GM23248 (cell line): ENCODE results near the gene SETD6.

Source experiments
- EZH2 ChIP-seq: fragments of 200-600 bp; sonication (generic); IDR thresholded peaks from 2 replicates; pipeline ENCODE4 v1.6.1; 2018; ENCODE audit warnings: antibody characterized with exemption, mild to moderate bottlenecking; ENCODE audit not compliant: insufficient read depth, poor library complexity, severe bottlenecking
- EZH2phosphoT487 ChIP-seq: fragments of 200-600 bp; sonication (generic); IDR thresholded peaks from 2 replicates; pipeline ENCODE4 v1.6.1; 2018; ENCODE audit warnings: antibody characterized with exemption, moderate library complexity, mild to moderate bottlenecking, low read depth; ENCODE audit not compliant: insufficient read depth

- no peak for TF ChIP-seq EZH2
- TF ChIP-seq EZH2phosphoT487 = no peak
These were observed 6.6 kb upstream of the SETD6 start for GRCh38 chr16:58508671-58509251.
